AG04450 (cell line): ENCODE results near the gene MDFIC2. TPM values are rescaled to one million over a fixed set of nuclear protein-coding genes. Genes with fewer than 3 reads are reported as not detected.

Experiments
- CTCF ChIA-PET: fragments of 300-600, 350-600 bp; formaldehyde crosslinking; extraction: SDS; loops from one replicate; lab custom pipeline; 2022; ENCODE audit warnings: antibody characterized with exemption, inconsistent platforms; lab: Charles Lee
- POLR2A ChIA-PET: fragments of 350-600 bp; formaldehyde crosslinking; extraction: SDS; loops from one replicate; lab custom pipeline; 2021; ENCODE audit warnings: antibody characterized with exemption, inconsistent platforms; lab: Yijun Ruan, JAX
- DNase-seq: peaks from one replicate; pipeline ENCODE4 v3.0.0-alpha.2; 2011; ENCODE audit warnings: low read depth, low spot score
- H3K27ac ChIP-seq: one replicate; pipeline ENCODE4 v1.5.1; 2012; ENCODE audit warnings: low read depth, low read length, control low read depth
- H3K27me3 ChIP-seq: one replicate; pipeline ENCODE4 v1.6.0; 2012; ENCODE audit warnings: low read length; ENCODE audit not compliant: control insufficient read depth, insufficient read depth
- H3K4me3 ChIP-seq: 2 replicates; pipeline ENCODE4 v1.5.1; 2011; ENCODE audit warnings: mild to moderate bottlenecking, low read depth, low read length, control low read depth
- H3K9me3 ChIP-seq: 2 replicates; pipeline ENCODE4 v1.5.1; 2012; ENCODE audit warnings: low read length; ENCODE audit not compliant: control insufficient read depth, insufficient read depth
- CTCF ChIP-seq: IDR thresholded peaks from 2 replicates; pipeline ENCODE4 v1.5.1; 2011; ENCODE audit warnings: low read depth, low read length, control low read depth, inconsistent platforms
- polyA plus RNA-seq: library from polyadenylated mRNA; depleted of rRNA; stranded (reverse); fragments of >200 nt; gene quantifications from 2 replicates; pipeline ENCODE4 v1.2.3, GENCODE V29; 2011

MDFIC2 gene
- polyA plus RNA-seq, 1 experiment: not detected

DNA sequence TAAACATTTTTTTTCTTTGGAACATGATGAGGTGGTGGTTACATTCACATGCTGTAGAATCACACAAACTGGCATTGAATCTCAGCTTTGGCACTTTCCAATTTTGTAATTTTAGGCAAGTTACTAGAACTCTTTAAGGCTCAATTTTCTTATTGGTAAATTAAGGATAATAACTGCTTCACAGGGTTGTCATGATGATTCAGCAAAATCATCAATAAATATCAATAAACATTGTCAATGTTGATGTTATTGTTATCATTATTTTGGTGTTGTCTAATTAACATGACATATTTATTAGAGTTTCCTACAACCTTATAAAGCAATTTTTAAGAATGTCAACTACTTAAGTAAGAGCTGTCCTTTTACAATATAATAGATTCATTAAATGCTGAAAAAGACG is 1.6 kb downstream of the MDFIC2 start:
- DNase-seq: no peak
- TF ChIP-seq CTCF: no peak
- no peak overlapping the region for H3K4me3 ChIP-seq
- H3K9me3 ChIP-seq: no peaks in the 10 kb centered on the region
- POLR2A ChIA-PET: no interaction called here
- H3K27me3 ChIP-seq: no peaks in the 10 kb centered on the region
- no peak overlapping the region for H3K27ac ChIP-seq
- CTCF ChIA-PET: no interaction called here

- DNase-seq: no peak
- POLR2A ChIA-PET: no interaction called here
- Histone ChIP-seq H3K4me3 (no peak overlapping the region), H3K9me3 (no peaks in the 10 kb centered on the region), H3K27me3 (no peaks in the 10 kb centered on the region), H3K27ac (no peak overlapping the region)
- no peak for TF ChIP-seq CTCF
- CTCF ChIA-PET: no interaction called here
Measured at GRCh38 chr3:70309591-70309990, 2.8 kb downstream of the MDFIC2 start.

DNA sequence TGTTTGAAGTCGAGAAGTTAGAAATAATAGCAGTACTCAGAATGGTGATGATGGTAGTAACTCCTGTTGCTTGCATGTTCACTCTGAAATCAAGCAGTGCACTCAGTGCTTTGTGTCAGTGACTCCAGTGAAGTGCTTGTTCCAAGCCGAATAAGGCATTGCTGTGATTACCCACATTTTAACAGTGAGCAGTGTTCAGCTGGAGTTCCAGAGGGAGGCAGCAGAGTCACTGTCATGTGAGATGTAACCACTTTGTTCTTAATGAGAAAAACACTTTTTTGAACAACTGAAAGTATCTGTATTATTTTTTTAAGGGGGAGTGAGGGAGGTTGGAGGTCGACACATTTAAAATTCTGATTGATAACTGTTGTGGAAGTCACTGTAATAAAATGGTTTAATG is 3.7 kb downstream of the MDFIC2 start:
- Histone ChIP-seq H3K27me3 (no peaks in the 10 kb centered on the region), H3K9me3 (no peaks in the 10 kb centered on the region), H3K4me3 (no peak overlapping the region), H3K27ac (no peak overlapping the region)
- CTCF ChIA-PET: no interaction called here
- DNase-seq: peak; percentile 2
- no peak for TF ChIP-seq CTCF
- POLR2A ChIA-PET: no interaction called here

DNA sequence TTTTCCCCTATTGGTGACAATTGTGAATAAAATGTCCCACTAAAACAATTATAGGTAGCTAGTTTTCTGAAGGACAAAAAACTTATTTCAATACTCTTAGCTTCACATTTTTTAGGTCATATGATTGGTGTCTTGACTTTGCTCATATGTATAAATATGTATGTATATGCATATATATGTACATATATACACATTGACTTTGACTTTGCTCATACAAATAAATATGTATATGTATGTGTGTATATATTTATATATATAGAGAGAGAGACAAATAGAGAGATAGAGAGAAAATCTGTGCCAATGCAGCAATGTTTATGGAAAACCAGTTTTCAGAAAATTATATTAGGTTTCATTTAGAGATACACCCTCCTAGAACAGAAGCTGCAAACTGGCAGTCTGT is 5.7 kb downstream of the MDFIC2 start:
- no peak for DNase-seq
- Histone ChIP-seq H3K27ac (no peak overlapping the region), H3K4me3 (no peak overlapping the region), H3K27me3 (no peaks in the 10 kb centered on the region), H3K9me3 (no peaks in the 10 kb centered on the region)
- no peak for TF ChIP-seq CTCF
- POLR2A ChIA-PET: no interaction called here
- CTCF ChIA-PET: no interaction called here

DNA sequence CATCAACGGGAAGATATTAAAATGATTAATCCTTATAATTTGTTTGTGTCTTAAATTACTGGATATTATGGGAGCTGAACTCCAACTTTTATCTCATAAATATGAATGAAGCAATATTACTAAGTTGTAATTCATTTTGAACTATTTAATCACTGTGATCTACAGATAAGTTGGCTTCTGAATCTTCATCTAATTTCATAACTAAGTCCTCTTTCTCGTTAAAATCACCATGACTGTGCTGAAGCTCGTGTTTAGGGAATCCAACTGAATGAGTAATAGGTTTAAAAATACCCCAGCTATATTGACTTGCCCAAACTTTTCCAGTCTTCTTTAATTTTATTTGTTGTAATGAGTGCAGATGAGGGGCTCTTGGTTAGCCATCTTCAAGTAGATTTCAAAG is 14.1 kb downstream of the MDFIC2 start:
- no peaks in the 10 kb centered on the region for H3K9me3 ChIP-seq
- ChIA-PET POLR2A (no interaction called here), CTCF (no interaction called here)
- DNase-seq: no peak
- TF ChIP-seq CTCF: no peak
- no peaks in the 10 kb centered on the region for H3K27me3 ChIP-seq
- no peak overlapping the region for H3K4me3 ChIP-seq
- no peak overlapping the region for H3K27ac ChIP-seq
